Keratinocyte (primary cell): Measurements from ENCODE around the gene MRTO4.

Experiments
- CTCF ChIP-seq, 3 experiments: IDR thresholded peaks in 1 of 3; conservative IDR thresholded peaks in 1 of 3; optimal IDR thresholded peaks in 1 of 3; 2 replicates in 2 of 3; 3 replicates in 1 of 3; pipeline versions ENCODE3 to v1.5.1; 2011; ENCODE audit warnings: low read length in 3 of 3, mild to moderate bottlenecking in 3 of 3, moderate library complexity in 2 of 3, control low read depth in 1 of 3, inconsistent platforms in 1 of 3; ENCODE audit not compliant: insufficient read depth in 2 of 3; ENCODE audit errors: extremely low read depth in 1 of 3
- EZH2 ChIP-seq: IDR thresholded peaks from one replicate; pipeline ENCODE4 v1.6.1; 2012; ENCODE audit warnings: inconsistent platforms, mild to moderate bottlenecking, low read length, moderate library complexity

DNA sequence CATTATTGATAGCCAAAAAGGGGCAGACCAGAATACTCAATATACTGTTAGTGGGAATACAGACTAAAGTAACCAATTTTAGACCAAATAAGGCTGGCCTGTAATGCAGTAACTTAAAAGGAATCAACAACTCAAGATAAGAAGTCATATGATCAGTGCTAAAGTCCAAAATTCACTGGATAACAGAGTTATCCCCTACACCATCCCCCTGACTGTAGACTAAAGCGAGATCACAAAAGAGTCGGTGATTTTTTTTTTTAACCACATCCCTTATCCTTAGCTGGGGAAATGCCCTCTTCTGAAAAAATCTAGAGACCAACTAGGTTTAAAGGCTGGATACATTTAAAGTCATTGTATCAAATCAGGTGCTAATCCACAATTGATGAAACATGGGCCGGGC is 49.2 kb upstream of the MRTO4 start:
- TF ChIP-seq CTCF (optimal IDR thresholded peaks at IDR 0.05 in 1 of 3, IDR thresholded peaks at IDR 0.05 in 1 of 3, conservative IDR thresholded peaks at IDR 0.05 in 1 of 3; ENCODE audit: extremely low read depth in 1 of 3, insufficient read depth in 2 of 3, low read length in 3 of 3), result no peak
- TF ChIP-seq EZH2, result no peak
